Anterior cingulate cortex (tissue), 58 donors: ENCODE measurements around the gene ZNF423.
"Not testable (repeated sequence)": the region's sequence is repeated elsewhere in the genome, so short reads cannot be mapped to it uniquely, and the experiment has no call there.

Experiments
- DNase-seq, 58 donors: peaks; one replicate each; lab custom pipeline; 2025; lab: John Stamatoyannopoulos, UW

ZNF423 gene

GRCh38 chr16:49679095-49679494, 176.8 kb downstream of the ZNF423 start:
- no peak for DNase-seq

GRCh38 chr16:49677661-49678060, 178.3 kb downstream of the ZNF423 start:
- not testable (repeated sequence) for DNase-seq

- DNase-seq = peak in 1 of 58 donors; percentile 2
Observed at GRCh38 chr16:49675413-49675812, 180.5 kb downstream of the ZNF423 start.

GRCh38 chr16:49674990-49675389, 180.9 kb downstream of the ZNF423 start:
- DNase-seq = no peak

GRCh38 chr16:49674351-49674851, 181.5 kb downstream of the ZNF423 start:
- no peak for DNase-seq

GRCh38 chr16:49673442-49673841, 182.5 kb downstream of the ZNF423 start:
- DNase-seq = no peak

- no peak for DNase-seq
Observed at GRCh38 chr16:49672753-49673152, 183.2 kb downstream of the ZNF423 start.

- DNase-seq = no peak
Observed at GRCh38 chr16:49671333-49671732, 184.6 kb downstream of the ZNF423 start.

GRCh38 chr16:49670627-49671026, 185.3 kb downstream of the ZNF423 start:
- DNase-seq = no peak

GRCh38 chr16:49665482-49666230, 190.3 kb downstream of the ZNF423 start:
- no peak for DNase-seq

- DNase-seq = no peak
Observed at GRCh38 chr16:49664221-49665215, 191.4 kb downstream of the ZNF423 start.

GRCh38 chr16:49663081-49664065, 192.5 kb downstream of the ZNF423 start:
- DNase-seq = no peak

- no peak for DNase-seq
Observed at GRCh38 chr16:49662569-49662968, 193.3 kb downstream of the ZNF423 start.

- no peak for DNase-seq
Observed at GRCh38 chr16:49661465-49662187, 194.3 kb downstream of the ZNF423 start.

- no peak for DNase-seq
Observed at GRCh38 chr16:49660626-49661025, 195.3 kb downstream of the ZNF423 start.

- no peak for DNase-seq
Observed at GRCh38 chr16:49659356-49659755, 196.6 kb downstream of the ZNF423 start.

GRCh38 chr16:49658531-49658930, 197.4 kb downstream of the ZNF423 start:
- DNase-seq = no peak

- no peak for DNase-seq
Observed at GRCh38 chr16:49657736-49658465, 198.0 kb downstream of the ZNF423 start.

GRCh38 chr16:49654425-49654824, 201.5 kb downstream of the ZNF423 start:
- no peak for DNase-seq
